Tibial artery (tissue), 4 donors: ENCODE measurements around the gene EFHC1.
A peak's percentile ranks its signal among the peaks of the same experiment; 100 is the strongest.

ENCODE experiments used
- DNase-seq, 2 donors: peaks; one replicate each; pipeline ENCODE4 v3.0.0-alpha.2; 2019
- H3K27ac ChIP-seq, 2 donors: fragments of 200-600 bp; sonication (generic) in 1 of 2; 1 replicate in 1 of 2; 2 replicates in 1 of 2; pipeline ENCODE4 v1.5.1; 2018 to 2019; ENCODE audit warnings: mild to moderate bottlenecking in 1 of 2
- H3K27me3 ChIP-seq, 2 donors: fragments of 200-600 bp; sonication (generic) in 1 of 2; one replicate each; pipeline versions ENCODE4 v1.5.1 to v1.6.0; 2016 to 2019
- H3K36me3 ChIP-seq, 3 donors: fragments of 200-600 bp; sonication (generic) in 2 of 3; one replicate each; pipeline ENCODE4 v1.5.1; 2016 to 2019; ENCODE audit warnings: mild to moderate bottlenecking in 2 of 3
- H3K4me1 ChIP-seq, 4 donors: fragments of 200-600 bp; sonication (generic) in 2 of 4; 1 replicate in 3 of 4; 2 replicates in 1 of 4; pipeline ENCODE4 v1.5.1; 2016 to 2019
- H3K4me3 ChIP-seq, 2 donors: fragments of 200-600 bp; sonication (generic) in 1 of 2; 1 replicate in 1 of 2; 2 replicates in 1 of 2; pipeline ENCODE4 v1.5.1; 2018 to 2019; ENCODE audit warnings: mild to moderate bottlenecking in 2 of 2
- H3K9me3 ChIP-seq, 3 donors: fragments of 200-600 bp; sonication (generic) in 1 of 3; one replicate each; pipeline ENCODE4 v1.5.1; 2016 to 2019
- intact Hi-C: fragments of 100-400 bp; cut with DNase I; formaldehyde crosslinking; loops from one replicate; pipeline ENCODE4 v1.15.0; 2023; ENCODE audit warnings: low total_unique reads
- TF ChIP-seq, protein P1 (sequence below), 2 experiments: fragments of 200-600 bp in 1 of 2; fragments of 450-650 bp in 1 of 2; IDR thresholded peaks; one replicate each; pipeline ENCODE4 v1.5.1; 2017 to 2019; ENCODE audit warnings: antibody characterized with exemption in 2 of 2, mild to moderate bottlenecking in 1 of 2, moderate library complexity in 1 of 2

EFHC1 gene, protein sequence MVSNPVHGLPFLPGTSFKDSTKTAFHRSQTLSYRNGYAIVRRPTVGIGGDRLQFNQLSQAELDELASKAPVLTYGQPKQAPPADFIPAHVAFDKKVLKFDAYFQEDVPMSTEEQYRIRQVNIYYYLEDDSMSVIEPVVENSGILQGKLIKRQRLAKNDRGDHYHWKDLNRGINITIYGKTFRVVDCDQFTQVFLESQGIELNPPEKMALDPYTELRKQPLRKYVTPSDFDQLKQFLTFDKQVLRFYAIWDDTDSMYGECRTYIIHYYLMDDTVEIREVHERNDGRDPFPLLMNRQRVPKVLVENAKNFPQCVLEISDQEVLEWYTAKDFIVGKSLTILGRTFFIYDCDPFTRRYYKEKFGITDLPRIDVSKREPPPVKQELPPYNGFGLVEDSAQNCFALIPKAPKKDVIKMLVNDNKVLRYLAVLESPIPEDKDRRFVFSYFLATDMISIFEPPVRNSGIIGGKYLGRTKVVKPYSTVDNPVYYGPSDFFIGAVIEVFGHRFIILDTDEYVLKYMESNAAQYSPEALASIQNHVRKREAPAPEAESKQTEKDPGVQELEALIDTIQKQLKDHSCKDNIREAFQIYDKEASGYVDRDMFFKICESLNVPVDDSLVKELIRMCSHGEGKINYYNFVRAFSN

DNA sequence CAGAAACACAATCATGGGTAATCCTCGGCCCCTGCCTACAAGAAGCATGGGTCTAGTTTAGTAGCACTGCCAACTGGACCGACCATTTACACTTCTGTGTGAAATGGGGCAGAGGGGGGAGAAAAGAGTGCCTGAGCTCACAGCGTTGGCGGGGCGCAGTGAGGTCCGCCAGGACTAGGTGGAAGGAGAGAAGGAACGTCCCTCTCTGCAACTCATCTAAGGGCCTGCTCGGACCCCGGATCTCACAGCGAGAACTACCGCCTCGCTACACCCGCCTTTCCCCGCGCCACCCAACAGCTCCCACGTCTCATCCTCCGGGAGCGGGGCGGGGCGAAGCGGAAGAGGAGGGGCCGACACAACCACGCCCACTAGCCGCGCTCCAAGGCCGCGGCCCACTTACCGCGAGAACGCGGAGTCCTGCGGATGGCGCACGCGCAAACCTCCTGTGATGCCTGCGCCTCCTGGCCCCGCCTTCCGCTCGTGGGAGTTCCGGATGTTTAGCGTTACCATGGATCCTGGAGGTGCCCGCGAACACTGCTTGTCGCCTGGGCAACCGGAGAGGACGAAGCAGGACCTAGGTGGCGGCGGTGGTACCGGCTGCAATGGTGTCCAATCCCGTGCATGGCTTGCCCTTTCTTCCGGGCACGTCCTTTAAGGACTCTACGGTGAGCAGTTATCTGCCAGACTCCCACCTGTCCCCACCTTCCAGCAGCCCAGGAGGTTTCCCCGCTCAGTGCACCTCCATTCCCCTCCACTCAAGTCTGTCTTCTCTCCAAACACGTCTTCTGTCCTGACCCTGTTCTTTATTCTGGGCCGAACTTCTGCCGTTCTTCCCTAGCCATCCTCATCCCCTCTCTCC, at the start of gene EFHC1:
Gene EFHC1 (plus strand): TSS at position 534 of the 859 bp plus-strand sequence. CDS start 69 bp downstream, at position 603.
- intact Hi-C loops: loop anchor here (2.0 to 5.0 kb wide), 4 partner anchors 58 to 177 kb away; partner anchors contain the start of genes PAQR8 and TRAM2
- TF ChIP-seq, protein P1, sequence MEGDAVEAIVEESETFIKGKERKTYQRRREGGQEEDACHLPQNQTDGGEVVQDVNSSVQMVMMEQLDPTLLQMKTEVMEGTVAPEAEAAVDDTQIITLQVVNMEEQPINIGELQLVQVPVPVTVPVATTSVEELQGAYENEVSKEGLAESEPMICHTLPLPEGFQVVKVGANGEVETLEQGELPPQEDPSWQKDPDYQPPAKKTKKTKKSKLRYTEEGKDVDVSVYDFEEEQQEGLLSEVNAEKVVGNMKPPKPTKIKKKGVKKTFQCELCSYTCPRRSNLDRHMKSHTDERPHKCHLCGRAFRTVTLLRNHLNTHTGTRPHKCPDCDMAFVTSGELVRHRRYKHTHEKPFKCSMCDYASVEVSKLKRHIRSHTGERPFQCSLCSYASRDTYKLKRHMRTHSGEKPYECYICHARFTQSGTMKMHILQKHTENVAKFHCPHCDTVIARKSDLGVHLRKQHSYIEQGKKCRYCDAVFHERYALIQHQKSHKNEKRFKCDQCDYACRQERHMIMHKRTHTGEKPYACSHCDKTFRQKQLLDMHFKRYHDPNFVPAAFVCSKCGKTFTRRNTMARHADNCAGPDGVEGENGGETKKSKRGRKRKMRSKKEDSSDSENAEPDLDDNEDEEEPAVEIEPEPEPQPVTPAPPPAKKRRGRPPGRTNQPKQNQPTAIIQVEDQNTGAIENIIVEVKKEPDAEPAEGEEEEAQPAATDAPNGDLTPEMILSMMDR (IDR thresholded peaks at IDR 0.05): peak in 1 of 2 experiments; percentile 4
- peak within 1 kb of the TSS; percentile 65 to 84 for H3K4me3 ChIP-seq
- no peaks in the 10 kb centered on the region for H3K36me3 ChIP-seq
- no peaks in the 10 kb centered on the region for H3K27me3 ChIP-seq
- H3K9me3 ChIP-seq: no peaks in the 10 kb centered on the region
- DNase-seq: peak; percentile 98 to 99
- peak within 1 kb of the TSS; percentile 84 for H3K27ac ChIP-seq
- peaks cover 0 to 33% (median 18%) of the 10 kb centered on the region in 4 donors for H3K4me1 ChIP-seq

GRCh38 chr6:52371656-52372191, 48.4 kb upstream of the EFHC1 start:
- Histone ChIP-seq H3K36me3 (no peaks in the 10 kb centered on the region), H3K9me3 (no peaks in the 10 kb centered on the region), H3K4me1 (no peaks in the 10 kb centered on the region), H3K27ac (no peak overlapping the region), H3K4me3 (no peak overlapping the region), H3K27me3 (no peaks in the 10 kb centered on the region)
- intact Hi-C loops: no loop called here
- TF ChIP-seq, protein P1 (IDR thresholded peaks at IDR 0.05): no peak
- DNase-seq: no peak

DNA sequence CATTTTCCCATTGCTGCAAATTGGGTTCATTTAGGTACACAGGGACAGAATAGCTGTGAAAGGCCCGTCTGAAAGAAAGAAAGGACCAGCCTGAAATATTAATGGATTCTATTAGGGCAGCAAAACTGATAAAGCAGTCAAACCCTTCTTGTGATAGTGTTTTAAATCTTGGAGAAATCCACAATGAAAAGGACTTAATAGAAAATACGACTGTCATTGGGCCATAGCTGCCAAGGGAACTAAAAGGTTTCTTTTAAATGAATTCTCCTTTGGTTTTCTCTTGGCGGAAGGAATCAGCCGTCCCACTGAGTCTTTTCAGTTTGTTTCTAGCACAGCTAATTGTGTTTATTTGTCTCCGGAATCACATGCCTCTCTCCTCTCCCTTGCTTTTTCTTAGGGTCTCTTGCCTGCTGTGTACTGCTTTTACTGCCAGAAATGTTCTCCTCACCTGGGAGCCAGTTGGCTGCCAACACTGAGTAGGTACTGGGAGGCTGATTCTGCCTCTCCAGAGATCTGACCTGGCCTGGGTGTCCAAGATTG, 46.9 kb upstream of the EFHC1 start:
- Histone ChIP-seq H3K4me3 (no peak overlapping the region), H3K36me3 (no peaks in the 10 kb centered on the region), H3K27me3 (no peaks in the 10 kb centered on the region), H3K9me3 (no peaks in the 10 kb centered on the region), H3K4me1 (no peaks in the 10 kb centered on the region), H3K27ac (no peak overlapping the region)
- no peak for DNase-seq
- intact Hi-C loops: no loop called here
- TF ChIP-seq, protein P1 (IDR thresholded peaks at IDR 0.05): no peak

- intact Hi-C loops: no loop called here
- H3K4me3 ChIP-seq: no peak overlapping the region
- H3K27ac ChIP-seq: no peak overlapping the region
- no peaks in the 10 kb centered on the region for H3K9me3 ChIP-seq
- no peak for DNase-seq
- H3K27me3 ChIP-seq: no peaks in the 10 kb centered on the region
- no peaks in the 10 kb centered on the region for H3K36me3 ChIP-seq
- H3K4me1 ChIP-seq: no peaks in the 10 kb centered on the region
- TF ChIP-seq, protein P1 (IDR thresholded peaks at IDR 0.05): no peak
Measured at GRCh38 chr6:52374247-52374646, 45.9 kb upstream of the EFHC1 start.
